ENCODE results near the gene PDCD1. TPM values are rescaled to one million over a fixed set of nuclear protein-coding genes. Genes with fewer than 3 reads are reported as not detected.
A peak's percentile ranks its signal among the peaks of the same experiment; 100 is the strongest.
"Not testable (repeated sequence)": the region's sequence is repeated elsewhere in the genome, so short reads cannot be mapped to it uniquely, and the experiment has no call there.

The PDCD1 gene
- total and polyA plus RNA-seq, 12 donors = 1.3 to 14.2 (median 3.2) TPM

DNA sequence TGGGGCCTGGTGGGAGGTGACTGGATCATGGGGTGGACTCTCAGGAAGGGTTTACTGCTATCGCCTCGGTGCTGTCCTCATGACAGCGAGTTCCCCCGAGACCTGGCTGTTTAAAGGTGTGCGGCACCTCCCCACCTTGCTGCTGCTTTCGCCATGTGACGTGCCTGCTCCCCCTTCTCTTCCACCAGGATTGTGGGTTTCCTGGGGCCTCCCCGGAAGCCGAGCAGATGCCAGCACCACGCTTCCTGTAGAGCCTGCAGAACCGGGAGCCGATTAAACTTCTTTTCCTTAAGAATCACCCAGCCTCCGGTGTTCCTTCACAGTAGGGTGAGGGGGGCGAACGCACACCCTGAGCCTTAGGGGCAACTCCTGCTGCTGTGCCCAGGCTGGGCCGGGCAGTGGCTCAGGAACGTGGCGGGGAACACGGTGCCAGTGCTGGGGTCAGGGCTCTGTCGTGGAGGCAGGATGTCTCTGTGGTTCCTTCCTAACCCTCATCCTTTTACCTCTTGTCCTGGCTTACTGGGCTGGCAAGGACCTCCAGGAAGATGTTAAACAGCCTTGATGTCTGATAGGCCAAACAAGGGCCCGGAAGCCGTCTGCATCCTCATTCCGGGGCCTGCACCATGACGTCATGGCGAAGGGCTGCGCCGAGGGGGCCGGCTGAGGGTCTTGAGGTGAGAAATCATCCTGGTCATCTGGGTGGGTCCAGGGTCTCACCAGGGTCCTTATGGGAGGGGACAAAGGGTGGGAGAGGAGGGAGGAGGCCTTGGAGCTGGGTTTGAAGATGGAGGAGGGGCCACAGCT lies 37.0 kb downstream of the PDCD1 start:
- Histone ChIP-seq H3K4me1 (peaks cover 0 to 26% (median 0%) of the 10 kb centered on the region in 9 donors), H3K27me3 (no peaks in the 10 kb centered on the region), H3K4me3 (peak overlapping the region in 6 of 10 donors; percentile 14 to 41 (median 31)), H3K27ac (peak overlapping the region in 6 of 10 donors; percentile 19 to 72 (median 45)), H3K9me3 (peaks cover 0 to 14% (median under 1%) of the 10 kb centered on the region in 11 donors), H3K36me3 (no peaks in the 10 kb centered on the region)
- no peak for TF ChIP-seq CTCF (IDR thresholded peaks at IDR 0.05)
- intact Hi-C loops (cut with DNase I) = no loop called here
- DNase-seq (peak; percentile 27 to 31), ATAC-seq (peak in 6 of 8 donors; percentile 21 to 78 (median 56))
- 61 to 63% methylated on average over 28 of the region's 28 CpGs for WGBS, 2 donors

DNA sequence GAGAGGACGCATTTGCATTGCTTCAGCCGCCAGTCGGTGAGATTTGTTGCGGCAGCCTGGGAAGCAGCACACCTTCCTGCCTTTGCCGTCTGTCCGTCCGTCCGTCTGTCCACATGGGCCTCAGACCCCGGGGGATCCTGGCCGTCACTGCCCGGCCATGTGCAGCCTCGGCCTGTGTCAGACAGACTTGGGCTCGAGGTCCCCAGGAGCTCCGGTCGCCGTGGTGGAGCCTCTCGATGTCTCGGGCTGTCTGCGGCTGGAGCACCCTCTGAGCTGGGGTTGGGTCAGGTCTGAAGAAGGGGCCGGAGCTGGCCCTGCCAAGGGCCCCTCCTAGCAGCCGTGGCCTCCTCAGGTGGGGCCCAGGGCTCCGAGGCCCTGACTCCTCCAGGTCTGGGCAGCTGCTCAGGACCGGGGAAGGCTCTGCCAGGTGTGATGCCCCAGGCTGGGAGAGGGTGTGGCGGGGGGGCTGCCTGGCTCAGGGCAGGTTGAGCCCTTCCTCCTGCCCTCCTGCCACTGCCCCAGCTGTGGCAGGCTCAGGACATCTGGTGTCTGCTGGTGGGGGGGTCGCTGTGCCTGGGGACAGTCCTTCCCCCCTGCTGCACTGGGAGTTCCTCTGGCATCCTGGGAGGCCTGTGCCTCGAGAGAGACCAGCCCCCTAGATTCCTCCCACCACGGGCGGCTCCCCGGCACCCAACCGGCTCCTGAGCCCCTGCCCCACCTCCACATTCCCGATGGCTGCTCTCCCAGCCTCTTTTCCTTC lies 37.9 kb downstream of the PDCD1 start:
- peaks cover 0 to 8% (median 0%) of the 10 kb centered on the region in 11 donors for H3K9me3 ChIP-seq
- TF ChIP-seq CTCF (IDR thresholded peaks at IDR 0.05) = no peak
- peak overlapping the region in 6 of 10 donors; percentile 14 to 41 (median 31) for H3K4me3 ChIP-seq
- ATAC-seq (peak in 2 of 8 donors; percentile 8 to 16), DNase-seq (no peak)
- intact Hi-C loops (cut with DNase I) = no loop called here
- peaks cover 0 to 4% (median 0%) of the 10 kb centered on the region in 7 donors for H3K27me3 ChIP-seq
- peaks cover 0 to 32% (median 0%) of the 10 kb centered on the region in 9 donors for H3K4me1 ChIP-seq
- H3K36me3 ChIP-seq = no peaks in the 10 kb centered on the region
- H3K27ac ChIP-seq = peak overlapping the region in 6 of 10 donors; percentile 19 to 72 (median 45)
- WGBS, 2 donors = 80 to 82% methylated on average over 31 of the region's 31 CpGs

DNA sequence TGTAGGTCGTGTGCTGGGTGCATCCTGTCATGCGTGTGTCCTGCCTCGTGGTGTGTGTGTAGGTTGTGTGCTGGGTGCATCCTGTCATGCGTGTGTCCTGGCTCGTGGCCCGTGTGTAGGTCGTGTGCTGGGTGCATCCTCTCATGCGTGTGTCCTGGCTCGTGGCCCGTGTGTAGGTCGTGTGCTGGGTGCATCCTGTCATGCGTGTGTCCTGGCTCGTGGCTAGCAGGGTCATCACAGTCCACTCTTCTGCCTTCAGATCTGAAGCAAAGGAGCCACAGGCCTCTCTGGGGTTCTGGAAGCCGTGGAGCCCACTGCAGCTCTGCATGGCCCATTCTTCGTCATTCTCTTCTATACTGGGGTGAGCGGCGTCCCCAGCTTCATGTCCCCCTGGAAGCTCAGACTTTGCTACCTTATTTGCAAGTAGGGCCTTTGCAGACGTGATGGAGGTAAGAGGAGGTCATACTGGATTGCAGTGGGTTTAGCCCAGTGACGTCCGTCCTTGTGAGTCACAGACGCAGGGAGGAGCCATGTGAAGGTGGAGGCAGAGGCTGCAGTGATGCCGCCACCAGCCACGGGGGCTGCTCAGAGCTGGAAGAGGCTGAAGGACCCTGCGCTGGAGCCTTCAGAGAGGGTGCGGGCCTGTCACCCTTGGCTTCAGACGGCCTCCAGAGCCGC lies 38.6 kb downstream of the PDCD1 start:
- H3K27me3 ChIP-seq; H3K9me3 ChIP-seq; H3K4me3 ChIP-seq; ATAC-seq; intact Hi-C loops (cut with DNase I); H3K36me3 ChIP-seq; DNase-seq: not testable (repeated sequence)
- peaks cover 0 to 34% (median 0%) of the 10 kb centered on the region in 9 donors for H3K4me1 ChIP-seq
- peak overlapping the region in 1 of 10 donors; percentile 59 for H3K27ac ChIP-seq
- WGBS, 2 donors = 82 to 83% methylated on average over 27 of the region's 27 CpGs

GRCh38 chr2:241818943-241819270 lies 39.8 kb downstream of the PDCD1 start:
- H3K4me3 ChIP-seq = no peak overlapping the region
- intact Hi-C loops (cut with DNase I) = no loop called here
- no peaks in the 10 kb centered on the region for H3K9me3 ChIP-seq
- H3K27me3 ChIP-seq = peaks cover 0 to 4% (median 0%) of the 10 kb centered on the region in 7 donors
- H3K36me3 ChIP-seq = no peaks in the 10 kb centered on the region
- 73 to 79% methylated on average over 10 of the region's 10 CpGs for WGBS, 2 donors
- H3K27ac ChIP-seq = no peak overlapping the region
- no peak for ATAC-seq
- DNase-seq = no peak
- no peak for TF ChIP-seq CTCF (IDR thresholded peaks at IDR 0.05)
- peaks cover 0 to 34% (median 0%) of the 10 kb centered on the region in 9 donors for H3K4me1 ChIP-seq
